ENCODE measurements around the gene GUCA1A.
"Not testable (repeated sequence)": the region's sequence is repeated elsewhere in the genome, so short reads cannot be mapped to it uniquely, and the experiment has no call there.

GUCA1A gene

DNA sequence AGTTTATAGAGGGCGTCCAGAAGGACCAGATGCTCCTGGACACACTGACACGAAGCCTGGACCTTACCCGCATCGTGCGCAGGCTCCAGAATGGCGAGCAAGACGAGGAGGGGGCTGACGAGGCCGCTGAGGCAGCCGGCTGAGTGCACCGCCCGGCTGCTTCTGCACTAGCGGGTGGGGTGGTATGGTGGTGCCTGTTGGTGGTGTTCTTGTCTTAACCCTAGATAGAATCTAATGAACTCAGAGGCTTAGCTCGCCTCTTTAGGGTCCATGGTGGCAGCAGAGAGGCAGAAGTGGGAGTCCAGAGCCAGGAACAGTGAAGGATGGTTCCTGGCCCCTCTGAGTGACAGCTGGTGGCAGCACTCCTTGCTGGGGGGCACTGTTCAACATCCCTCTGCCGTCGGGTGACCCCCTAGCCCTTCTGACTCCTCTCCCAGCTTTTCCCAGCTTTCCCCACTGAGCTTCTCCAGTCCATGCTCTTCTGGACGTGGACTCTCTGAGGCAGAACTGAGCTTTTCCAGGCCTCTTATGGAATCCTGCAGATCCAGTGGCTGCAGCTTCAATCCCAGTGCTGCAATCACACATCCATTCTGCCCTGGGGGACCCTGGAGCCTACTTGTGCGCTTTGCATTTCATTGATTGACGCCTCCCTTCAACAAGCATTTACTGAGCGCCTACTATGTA lies 6.2 kb downstream of the GUCA1A start:
- Histone ChIP-seq H3K9me3 (ENCODE audit: control insufficient read depth, low read length) (no peaks in the 10 kb centered on the region), H3K27me3 (replicated peaks; ENCODE audit: control insufficient read depth, insufficient read depth, low read length) (peaks cover 23% of the 10 kb centered on the region), H3K36me3 (ENCODE audit: control insufficient read depth, insufficient read depth, low read length, severe bottlenecking) (no peaks in the 10 kb centered on the region), H3K4me1 (ENCODE audit: control insufficient read depth, insufficient read depth, low read length) (no peaks in the 10 kb centered on the region), H3K9ac (ENCODE audit: low read length) (no peak overlapping the region), H3K4me3 (ENCODE audit: low read length) (no peak overlapping the region)
- no peak for DNase-seq (ENCODE audit: low read depth)

DNA sequence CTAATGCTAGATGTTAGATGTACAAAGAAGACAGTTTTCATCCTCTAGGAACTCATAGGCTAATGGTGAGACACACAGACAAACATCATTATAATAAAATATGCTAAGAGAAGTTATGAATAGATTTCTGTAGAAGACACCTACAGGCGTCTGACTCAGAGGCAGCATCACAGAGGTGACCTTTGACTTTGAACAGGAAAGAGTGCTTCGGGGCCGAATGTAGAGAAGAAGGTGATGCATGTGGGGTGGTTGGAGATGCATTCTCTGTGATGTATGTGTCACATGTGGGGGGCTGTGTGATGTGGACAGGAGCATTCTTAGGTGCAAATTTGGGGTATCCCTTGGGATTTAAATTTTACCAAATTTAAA lies 6.8 kb downstream of the GUCA1A start:
- Histone ChIP-seq H3K27me3 (replicated peaks; ENCODE audit: control insufficient read depth, insufficient read depth, low read length) (peaks cover 25% of the 10 kb centered on the region), H3K4me1 (ENCODE audit: control insufficient read depth, insufficient read depth, low read length) (no peaks in the 10 kb centered on the region), H3K36me3 (ENCODE audit: control insufficient read depth, insufficient read depth, low read length, severe bottlenecking) (no peaks in the 10 kb centered on the region), H3K9me3 (ENCODE audit: control insufficient read depth, low read length) (no peaks in the 10 kb centered on the region), H3K4me3 (ENCODE audit: low read length) (no peak overlapping the region), H3K9ac (ENCODE audit: low read length) (no peak overlapping the region)
- DNase-seq (ENCODE audit: low read depth) = no peak

DNA sequence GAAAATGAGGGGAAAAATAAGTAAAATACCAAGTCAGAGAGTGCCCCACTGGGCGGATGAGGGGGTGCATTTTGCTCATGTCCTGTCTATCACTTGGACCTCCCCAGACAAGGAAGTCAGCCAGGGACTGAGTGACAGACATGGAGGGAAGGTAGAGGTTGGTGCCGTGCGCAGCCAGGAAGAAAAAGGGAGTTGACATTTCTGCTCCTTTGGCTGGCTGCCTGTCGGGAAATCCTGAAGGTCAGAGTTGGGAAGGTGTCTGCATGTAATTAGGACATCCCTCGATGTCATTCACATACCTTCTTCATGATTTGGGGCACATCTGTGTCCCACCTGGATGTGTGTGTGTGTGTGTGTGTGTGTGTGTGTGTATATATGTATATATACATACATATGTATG lies 8.9 kb downstream of the GUCA1A start:
- DNase-seq (ENCODE audit: low read depth) = no peak
- H3K4me1 ChIP-seq (ENCODE audit: control insufficient read depth, insufficient read depth, low read length) = no peaks in the 10 kb centered on the region
- H3K36me3 ChIP-seq (ENCODE audit: control insufficient read depth, insufficient read depth, low read length, severe bottlenecking) = no peaks in the 10 kb centered on the region
- no peaks in the 10 kb centered on the region for H3K9me3 ChIP-seq (ENCODE audit: control insufficient read depth, low read length)
- H3K9ac ChIP-seq (ENCODE audit: low read length) = no peak overlapping the region
- peaks cover 27% of the 10 kb centered on the region for H3K27me3 ChIP-seq (replicated peaks; ENCODE audit: control insufficient read depth, insufficient read depth, low read length)
- no peak overlapping the region for H3K4me3 ChIP-seq (ENCODE audit: low read length)

DNA sequence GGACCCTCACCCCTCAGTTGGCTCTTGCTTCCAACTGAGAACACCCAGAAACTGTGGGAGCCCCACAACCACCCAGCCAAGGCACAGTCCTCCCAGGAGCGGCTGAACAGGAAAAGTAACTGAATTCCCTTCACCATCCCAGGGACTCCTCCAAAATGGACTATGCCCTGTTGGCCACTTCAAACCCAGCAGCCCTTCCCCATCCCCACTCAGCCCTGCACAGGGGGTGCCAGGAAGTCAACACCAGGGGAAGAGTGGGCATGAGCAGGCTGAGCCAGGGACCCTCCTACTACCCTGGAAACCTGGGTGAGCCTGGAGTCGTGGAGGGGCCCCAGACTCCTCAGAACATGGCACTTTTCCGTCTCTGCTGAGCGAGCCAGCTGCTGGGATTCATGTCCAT lies 11.3 kb downstream of the GUCA1A start:
- DNase-seq (ENCODE audit: low read depth) = no peak
- Histone ChIP-seq H3K9ac (ENCODE audit: low read length) (no peak overlapping the region), H3K27me3 (replicated peaks; ENCODE audit: control insufficient read depth, insufficient read depth, low read length) (peaks cover 14% of the 10 kb centered on the region), H3K9me3 (ENCODE audit: control insufficient read depth, low read length) (no peaks in the 10 kb centered on the region), H3K4me3 (ENCODE audit: low read length) (no peak overlapping the region), H3K4me1 (ENCODE audit: control insufficient read depth, insufficient read depth, low read length) (no peaks in the 10 kb centered on the region), H3K36me3 (ENCODE audit: control insufficient read depth, insufficient read depth, low read length, severe bottlenecking) (no peaks in the 10 kb centered on the region)

DNA sequence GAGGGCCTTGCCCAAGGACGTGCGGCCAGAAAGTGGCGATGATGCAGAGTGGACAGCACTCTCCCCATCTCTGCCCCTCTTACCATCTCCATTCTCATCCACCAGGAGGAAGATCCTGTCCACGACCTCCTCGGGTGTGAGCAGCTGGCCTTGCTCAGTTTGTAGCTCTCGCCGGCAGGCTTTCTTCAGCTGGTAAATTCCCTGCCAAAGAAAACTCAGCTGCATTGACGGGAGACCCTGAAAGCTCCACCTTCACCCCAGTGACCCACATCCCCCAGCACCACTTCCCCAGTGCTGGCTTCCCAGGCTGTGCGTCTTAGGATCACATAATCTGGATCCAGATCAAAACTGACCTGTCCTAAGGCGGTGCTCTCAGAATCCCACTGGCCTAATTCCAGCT lies 12.4 kb downstream of the GUCA1A start:
- H3K9me3 ChIP-seq (ENCODE audit: control insufficient read depth, low read length) = no peaks in the 10 kb centered on the region
- H3K9ac ChIP-seq (ENCODE audit: low read length) = no peak overlapping the region
- no peaks in the 10 kb centered on the region for H3K4me1 ChIP-seq (ENCODE audit: control insufficient read depth, insufficient read depth, low read length)
- no peak overlapping the region for H3K4me3 ChIP-seq (ENCODE audit: low read length)
- no peaks in the 10 kb centered on the region for H3K36me3 ChIP-seq (ENCODE audit: control insufficient read depth, insufficient read depth, low read length, severe bottlenecking)
- peaks cover 9% of the 10 kb centered on the region for H3K27me3 ChIP-seq (replicated peaks; ENCODE audit: control insufficient read depth, insufficient read depth, low read length)
- no peak for DNase-seq (ENCODE audit: low read depth)

DNA sequence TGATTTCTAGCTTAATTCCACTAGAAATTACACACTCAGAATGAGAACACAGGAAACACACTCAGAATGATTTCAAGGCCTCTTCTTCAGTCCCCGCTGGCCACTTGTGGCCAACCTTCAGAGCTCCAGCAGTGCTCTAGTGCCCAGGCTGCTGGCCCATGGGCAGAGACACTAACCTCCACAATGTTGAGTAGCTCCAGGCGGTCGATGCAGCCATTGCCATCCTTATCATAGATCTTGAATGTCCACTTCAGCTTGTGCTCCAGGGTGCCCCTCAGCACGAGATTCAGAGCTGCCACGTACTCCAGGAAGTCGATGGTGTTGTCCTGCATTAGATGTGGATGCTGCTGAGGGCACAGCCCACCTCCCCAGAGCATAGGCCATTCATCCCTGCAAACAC lies 15.2 kb downstream of the GUCA1A start:
- peaks cover 3% of the 10 kb centered on the region for H3K4me1 ChIP-seq (ENCODE audit: control insufficient read depth, insufficient read depth, low read length)
- H3K9me3 ChIP-seq (ENCODE audit: control insufficient read depth, low read length) = no peaks in the 10 kb centered on the region
- H3K9ac ChIP-seq (ENCODE audit: low read length) = no peak overlapping the region
- DNase-seq (ENCODE audit: low read depth) = no peak
- no peak overlapping the region for H3K4me3 ChIP-seq (ENCODE audit: low read length)
- H3K27me3 ChIP-seq (replicated peaks; ENCODE audit: control insufficient read depth, insufficient read depth, low read length) = peaks cover 9% of the 10 kb centered on the region
- no peaks in the 10 kb centered on the region for H3K36me3 ChIP-seq (ENCODE audit: control insufficient read depth, insufficient read depth, low read length, severe bottlenecking)

DNA sequence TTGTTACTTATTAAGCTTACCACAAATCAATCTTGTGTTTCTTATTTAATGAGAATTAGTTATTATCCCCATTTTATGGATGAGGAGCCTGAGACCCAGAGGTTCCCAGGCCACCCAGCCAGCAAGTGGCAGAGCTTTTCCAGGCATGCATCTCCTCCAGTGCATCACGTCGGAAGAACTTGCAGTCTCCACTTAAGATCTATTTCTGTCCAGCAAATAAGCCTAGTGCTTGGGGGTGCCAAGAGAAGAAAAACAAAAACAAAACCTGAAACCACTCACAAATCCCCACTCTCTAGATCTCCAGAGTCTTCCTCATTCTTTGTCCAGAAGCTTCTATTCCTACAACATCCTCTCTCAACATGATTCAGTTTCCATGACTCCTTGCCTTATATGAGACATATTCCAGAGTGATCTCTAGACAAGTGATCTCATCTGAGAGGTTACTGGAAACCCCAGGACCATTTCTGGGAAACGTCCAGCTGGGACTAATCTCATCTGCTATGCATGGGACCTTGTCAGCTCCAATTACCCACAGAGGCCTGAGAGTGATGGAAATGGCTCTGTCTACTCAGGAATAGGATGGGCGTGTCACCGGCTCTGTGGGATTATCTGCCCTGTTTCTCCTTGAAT lies 17.5 kb downstream of the GUCA1A start:
- Histone ChIP-seq H3K36me3 (ENCODE audit: control insufficient read depth, insufficient read depth, low read length, severe bottlenecking) (no peaks in the 10 kb centered on the region), H3K9ac (ENCODE audit: low read length) (no peak overlapping the region), H3K4me1 (ENCODE audit: control insufficient read depth, insufficient read depth, low read length) (peaks cover 7% of the 10 kb centered on the region), H3K27me3 (replicated peaks; ENCODE audit: control insufficient read depth, insufficient read depth, low read length) (no peaks in the 10 kb centered on the region), H3K9me3 (ENCODE audit: control insufficient read depth, low read length) (no peaks in the 10 kb centered on the region), H3K4me3 (ENCODE audit: low read length) (no peak overlapping the region)
- DNase-seq (ENCODE audit: low read depth) = peak; percentile 25

DNA sequence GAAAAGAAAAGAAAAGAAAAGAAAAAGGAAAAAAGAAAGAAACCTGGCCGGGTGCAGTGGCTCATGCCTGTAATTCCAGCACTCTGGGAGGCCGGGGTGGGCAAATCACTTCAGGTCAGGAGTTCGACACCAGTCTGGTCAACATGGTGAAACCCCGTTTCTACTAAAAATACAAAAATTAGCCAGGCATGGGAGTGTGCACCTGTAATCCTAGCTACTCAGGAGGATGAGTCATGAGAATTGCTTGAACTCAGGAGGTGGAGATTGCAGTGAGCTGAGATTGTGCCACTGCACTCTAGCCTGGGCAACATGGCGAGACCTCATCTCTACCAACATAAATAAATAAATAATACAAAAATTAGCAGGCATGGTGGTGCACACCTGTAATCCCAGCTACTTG lies 19.2 kb downstream of the GUCA1A start:
- H3K27me3 ChIP-seq (replicated peaks; ENCODE audit: control insufficient read depth, insufficient read depth, low read length); H3K9me3 ChIP-seq (ENCODE audit: control insufficient read depth, low read length); H3K4me1 ChIP-seq (ENCODE audit: control insufficient read depth, insufficient read depth, low read length); DNase-seq (ENCODE audit: low read depth); H3K36me3 ChIP-seq (ENCODE audit: control insufficient read depth, insufficient read depth, low read length, severe bottlenecking); H3K4me3 ChIP-seq (ENCODE audit: low read length); H3K9ac ChIP-seq (ENCODE audit: low read length): not testable (repeated sequence)

DNA sequence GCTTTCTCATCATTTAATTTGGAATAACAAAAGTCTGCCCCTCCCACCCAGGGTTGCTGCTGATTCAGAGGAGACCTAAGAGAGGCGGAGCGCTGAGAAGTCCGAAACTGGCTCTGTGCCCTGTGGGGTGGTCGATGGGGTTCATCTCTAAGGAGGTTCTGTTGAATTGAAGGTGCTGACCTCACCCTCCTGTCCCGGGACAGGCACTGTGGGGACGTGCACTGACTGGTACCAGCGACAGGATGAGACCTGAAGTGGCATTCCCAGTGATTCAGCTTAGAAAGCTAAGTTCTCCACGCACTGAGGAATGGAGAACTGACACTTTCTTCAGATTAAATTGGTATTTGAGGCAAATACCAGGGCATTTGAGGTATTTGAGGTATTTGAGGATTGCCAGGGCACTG lies 20.3 kb downstream of the GUCA1A start:
- Histone ChIP-seq H3K9me3 (ENCODE audit: control insufficient read depth, low read length) (no peaks in the 10 kb centered on the region), H3K4me3 (ENCODE audit: low read length) (no peak overlapping the region), H3K36me3 (ENCODE audit: control insufficient read depth, insufficient read depth, low read length, severe bottlenecking) (no peaks in the 10 kb centered on the region), H3K27me3 (replicated peaks; ENCODE audit: control insufficient read depth, insufficient read depth, low read length) (no peaks in the 10 kb centered on the region), H3K4me1 (ENCODE audit: control insufficient read depth, insufficient read depth, low read length) (peaks cover 13% of the 10 kb centered on the region), H3K9ac (ENCODE audit: low read length) (no peak overlapping the region)
- DNase-seq (ENCODE audit: low read depth) = peak; percentile 57

DNA sequence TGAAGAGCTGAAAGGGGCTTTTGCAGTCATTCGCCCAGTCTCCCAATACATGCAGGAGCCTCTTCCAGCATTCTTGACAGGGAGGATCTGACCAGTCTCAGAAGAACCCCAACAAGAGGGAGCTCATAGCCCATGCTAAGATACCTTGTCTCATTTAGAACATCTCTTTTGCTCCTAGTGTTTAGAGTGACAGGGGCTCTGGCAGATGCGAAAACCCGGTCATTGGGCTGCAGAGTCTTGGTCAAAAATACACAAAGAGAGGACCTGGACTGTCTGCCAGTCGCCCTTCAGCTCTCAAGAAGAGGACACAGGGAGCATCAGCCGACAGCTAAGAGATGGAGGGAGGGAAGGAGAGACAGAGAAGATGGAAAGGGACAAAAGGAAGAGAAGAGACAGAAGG lies 20.9 kb downstream of the GUCA1A start:
- no peaks in the 10 kb centered on the region for H3K9me3 ChIP-seq (ENCODE audit: control insufficient read depth, low read length)
- no peak overlapping the region for H3K4me3 ChIP-seq (ENCODE audit: low read length)
- peaks cover 13% of the 10 kb centered on the region for H3K4me1 ChIP-seq (ENCODE audit: control insufficient read depth, insufficient read depth, low read length)
- no peak overlapping the region for H3K9ac ChIP-seq (ENCODE audit: low read length)
- no peak for DNase-seq (ENCODE audit: low read depth)
- H3K27me3 ChIP-seq (replicated peaks; ENCODE audit: control insufficient read depth, insufficient read depth, low read length) = no peaks in the 10 kb centered on the region
- no peaks in the 10 kb centered on the region for H3K36me3 ChIP-seq (ENCODE audit: control insufficient read depth, insufficient read depth, low read length, severe bottlenecking)

DNA sequence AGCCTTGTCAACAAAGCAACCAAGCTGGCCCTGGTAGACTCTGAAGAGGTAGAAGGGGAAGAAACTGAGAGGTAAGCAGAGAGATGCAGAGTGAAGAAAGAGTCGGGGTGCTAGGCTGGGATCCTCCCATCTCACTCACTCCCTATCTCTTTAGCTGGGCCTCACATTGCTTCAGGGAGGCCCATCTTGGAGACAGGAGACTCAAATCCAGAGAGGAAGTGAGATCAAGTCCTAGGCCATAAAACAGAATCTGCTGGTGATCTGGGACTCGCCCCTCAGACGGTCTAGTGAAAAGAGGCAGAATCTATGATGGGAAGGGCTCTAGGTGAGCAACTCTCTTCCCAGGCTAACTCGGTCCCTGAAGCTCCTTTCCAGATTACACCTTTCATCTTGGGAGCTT lies 22.3 kb downstream of the GUCA1A start:
- no peaks in the 10 kb centered on the region for H3K36me3 ChIP-seq (ENCODE audit: control insufficient read depth, insufficient read depth, low read length, severe bottlenecking)
- H3K9me3 ChIP-seq (ENCODE audit: control insufficient read depth, low read length) = no peaks in the 10 kb centered on the region
- H3K4me3 ChIP-seq (ENCODE audit: low read length) = no peak overlapping the region
- no peak for DNase-seq (ENCODE audit: low read depth)
- H3K4me1 ChIP-seq (ENCODE audit: control insufficient read depth, insufficient read depth, low read length) = peaks cover 25% of the 10 kb centered on the region
- H3K27me3 ChIP-seq (replicated peaks; ENCODE audit: control insufficient read depth, insufficient read depth, low read length) = no peaks in the 10 kb centered on the region
- no peak overlapping the region for H3K9ac ChIP-seq (ENCODE audit: low read length)
